ENCODE data around the gene PRKAR2B. TPM values are rescaled to one million over a fixed set of nuclear protein-coding genes. Genes with fewer than 3 reads are reported as not detected.

The PRKAR2B gene
- total and polyA plus RNA-seq, 2 of the 4 experiments (the other 2 are of a cell fraction): 3.0 to 3.1 TPM

DNA sequence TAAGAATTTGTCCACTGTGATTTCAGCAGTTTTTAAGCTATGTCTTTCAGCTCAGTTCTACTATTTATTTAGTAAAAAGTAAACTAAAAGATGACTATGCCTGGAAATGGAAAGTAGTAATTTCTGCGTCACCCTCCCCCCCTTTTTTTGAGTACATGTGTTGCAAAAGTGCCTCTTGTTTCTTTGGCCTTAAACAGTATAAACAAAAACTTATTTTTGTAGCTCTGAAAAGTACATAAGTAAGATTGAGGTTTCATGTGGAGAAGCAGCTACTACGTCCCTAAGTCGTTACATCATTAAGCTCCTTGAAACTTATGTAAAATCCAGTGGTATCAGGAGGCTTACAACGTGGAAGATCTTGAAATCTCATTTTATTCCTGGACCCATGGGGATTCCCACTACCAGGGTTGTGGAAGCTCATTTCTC is 78.0 kb downstream of the PRKAR2B start (continued):
- TF ChIP-seq CEBPB (IDR thresholded peaks at IDR 0.05; ENCODE audit: low read depth, low read length) (peak; percentile 81), RCOR1 (IDR thresholded peaks at IDR 0.05; ENCODE audit: insufficient replicate concordance, low read length) (no peak), BHLHE40 (IDR thresholded peaks at IDR 0.05; ENCODE audit: low read depth, low read length) (no peak)

DNA sequence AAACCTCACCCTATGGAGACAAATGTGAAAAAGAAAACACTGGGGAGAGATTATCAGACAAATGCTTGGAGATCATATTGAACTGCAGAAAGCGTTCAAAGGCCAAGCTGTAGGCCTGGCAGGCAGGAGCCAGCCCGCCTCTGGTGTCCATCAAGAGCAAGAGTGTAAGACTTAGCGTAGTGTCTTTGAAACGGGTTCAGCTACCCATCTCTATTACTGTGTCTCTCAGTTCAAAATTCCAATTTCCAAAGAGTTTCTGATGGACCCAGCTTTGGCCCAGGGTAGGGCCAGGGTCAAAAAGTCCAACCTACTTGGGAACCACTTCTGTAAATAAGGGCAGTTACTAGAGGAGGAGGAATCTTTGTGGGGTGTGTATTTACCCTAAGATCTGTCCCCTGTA is 78.9 kb downstream of the PRKAR2B start:
- POLR2A ChIA-PET (ENCODE audit: unreplicated experiment): no interaction called here
- TF ChIP-seq RCOR1 (IDR thresholded peaks at IDR 0.05; ENCODE audit: insufficient replicate concordance, low read length) (no peak), FOS (IDR thresholded peaks at IDR 0.05; ENCODE audit: low read depth, low read length) (no peak), SMC3 (IDR thresholded peaks at IDR 0.05; ENCODE audit: low read depth, low read length) (no peak), RAD21 (IDR thresholded peaks at IDR 0.05; ENCODE audit: low read length) (no peak), POLR2A (IDR thresholded peaks at IDR 0.05; ENCODE audit: low read depth, low read length) (no peak), CHD1 (IDR thresholded peaks at IDR 0.05; ENCODE audit: low read depth, low read length) (no peak), NFE2L2 (IDR thresholded peaks at IDR 0.05; ENCODE audit: low read depth, low read length) (no peak), BHLHE40 (IDR thresholded peaks at IDR 0.05; ENCODE audit: low read depth, low read length) (no peak), MXI1 (IDR thresholded peaks at IDR 0.05; ENCODE audit: borderline replicate concordance, low read depth, low read length) (no peak), RFX5 (IDR thresholded peaks at IDR 0.05; ENCODE audit: low read depth, low read length) (no peak)
- TF ChIP-seq, protein P1, sequence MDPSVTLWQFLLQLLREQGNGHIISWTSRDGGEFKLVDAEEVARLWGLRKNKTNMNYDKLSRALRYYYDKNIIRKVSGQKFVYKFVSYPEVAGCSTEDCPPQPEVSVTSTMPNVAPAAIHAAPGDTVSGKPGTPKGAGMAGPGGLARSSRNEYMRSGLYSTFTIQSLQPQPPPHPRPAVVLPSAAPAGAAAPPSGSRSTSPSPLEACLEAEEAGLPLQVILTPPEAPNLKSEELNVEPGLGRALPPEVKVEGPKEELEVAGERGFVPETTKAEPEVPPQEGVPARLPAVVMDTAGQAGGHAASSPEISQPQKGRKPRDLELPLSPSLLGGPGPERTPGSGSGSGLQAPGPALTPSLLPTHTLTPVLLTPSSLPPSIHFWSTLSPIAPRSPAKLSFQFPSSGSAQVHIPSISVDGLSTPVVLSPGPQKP (IDR thresholded peaks at IDR 0.05; ENCODE audit: borderline replicate concordance, low read depth, low read length): no peak
- TF ChIP-seq, protein P2, sequence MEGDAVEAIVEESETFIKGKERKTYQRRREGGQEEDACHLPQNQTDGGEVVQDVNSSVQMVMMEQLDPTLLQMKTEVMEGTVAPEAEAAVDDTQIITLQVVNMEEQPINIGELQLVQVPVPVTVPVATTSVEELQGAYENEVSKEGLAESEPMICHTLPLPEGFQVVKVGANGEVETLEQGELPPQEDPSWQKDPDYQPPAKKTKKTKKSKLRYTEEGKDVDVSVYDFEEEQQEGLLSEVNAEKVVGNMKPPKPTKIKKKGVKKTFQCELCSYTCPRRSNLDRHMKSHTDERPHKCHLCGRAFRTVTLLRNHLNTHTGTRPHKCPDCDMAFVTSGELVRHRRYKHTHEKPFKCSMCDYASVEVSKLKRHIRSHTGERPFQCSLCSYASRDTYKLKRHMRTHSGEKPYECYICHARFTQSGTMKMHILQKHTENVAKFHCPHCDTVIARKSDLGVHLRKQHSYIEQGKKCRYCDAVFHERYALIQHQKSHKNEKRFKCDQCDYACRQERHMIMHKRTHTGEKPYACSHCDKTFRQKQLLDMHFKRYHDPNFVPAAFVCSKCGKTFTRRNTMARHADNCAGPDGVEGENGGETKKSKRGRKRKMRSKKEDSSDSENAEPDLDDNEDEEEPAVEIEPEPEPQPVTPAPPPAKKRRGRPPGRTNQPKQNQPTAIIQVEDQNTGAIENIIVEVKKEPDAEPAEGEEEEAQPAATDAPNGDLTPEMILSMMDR (conservative IDR thresholded peaks at IDR 0.05; ENCODE audit: low read depth, low read length): no peak
- TF ChIP-seq, protein P3, sequence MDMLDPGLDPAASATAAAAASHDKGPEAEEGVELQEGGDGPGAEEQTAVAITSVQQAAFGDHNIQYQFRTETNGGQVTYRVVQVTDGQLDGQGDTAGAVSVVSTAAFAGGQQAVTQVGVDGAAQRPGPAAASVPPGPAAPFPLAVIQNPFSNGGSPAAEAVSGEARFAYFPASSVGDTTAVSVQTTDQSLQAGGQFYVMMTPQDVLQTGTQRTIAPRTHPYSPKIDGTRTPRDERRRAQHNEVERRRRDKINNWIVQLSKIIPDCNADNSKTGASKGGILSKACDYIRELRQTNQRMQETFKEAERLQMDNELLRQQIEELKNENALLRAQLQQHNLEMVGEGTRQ (IDR thresholded peaks at IDR 0.05; ENCODE audit: low read depth, low read length): no peak

More for the DNA sequence above, 78.9 kb downstream of the PRKAR2B start:
- Histone ChIP-seq H3K36me3 (ENCODE audit: control insufficient read depth, insufficient read depth, low read length) (no peaks in the 10 kb centered on the region), H2BK5ac (ENCODE audit: low read depth, low read length, poor library complexity, severe bottlenecking) (no peak overlapping the region), H3K27ac (ENCODE audit: insufficient read depth, low read length) (peak overlapping the region; percentile 75; the same call in 1 of the 2 replicates), H4K20me1 (ENCODE audit: insufficient read depth, low read length) (no peaks in the 10 kb centered on the region), H4K5ac (ENCODE audit: low read depth, low read length) (no peak overlapping the region; the same call in 1 of the 2 replicates), H3K79me1 (ENCODE audit: low read depth in 1 of 2, low read length in 2 of 2) (peaks cover 0 to 3% of the 10 kb centered on the region in 2 experiments; a peak in 2 of 4 replicates), H2BK20ac (ENCODE audit: low read depth, low read length) (0 out of 2 replicates have a peak overlapping the region, but pooled peaks have one; percentile 2), H3K56ac (ENCODE audit: extremely low read depth, insufficient read depth, low read length) (no peak overlapping the region), H4K91ac (ENCODE audit: insufficient read depth, low read depth, low read length) (no peak overlapping the region), H3K9me1 (ENCODE audit: insufficient read depth, low read length) (peaks cover 2% of the 10 kb centered on the region), H3K4me1 (ENCODE audit: control insufficient read depth, insufficient read depth, low read length) (peaks cover 7% of the 10 kb centered on the region), H3K14ac (replicated peaks; ENCODE audit: low read depth, low read length) (no peak overlapping the region), H3K4ac (ENCODE audit: low read depth, low read length) (no peak overlapping the region), H2AFZ (replicated peaks; ENCODE audit: low read length, poor library complexity) (no peak overlapping the region), H2AK5ac (ENCODE audit: low read depth, low read length) (no peak overlapping the region), H3K9ac (ENCODE audit: low read depth, low read length) (no peak overlapping the region), H2BK15ac (ENCODE audit: low read depth, low read length) (no peak overlapping the region), H4K8ac (ENCODE audit: low read depth in 2 of 2, low read length in 2 of 2) (no peak overlapping the region), H3K18ac (ENCODE audit: low read depth, low read length) (peak overlapping the region; percentile 86; the same call in 1 of the 2 replicates), H3K9me3 (ENCODE audit: control insufficient read depth, insufficient read depth, low read length) (no peaks in the 10 kb centered on the region), H3K27me3 (ENCODE audit: control insufficient read depth, insufficient read depth, low read length) (no peaks in the 10 kb centered on the region), H3K4me3 (ENCODE audit: insufficient read depth, low read depth, low read length) (no peak overlapping the region), H3K23ac (ENCODE audit: low read depth, low read length) (no peak overlapping the region), H2BK120ac (ENCODE audit: low read depth, low read length) (no peak overlapping the region), H3K4me2 (ENCODE audit: low read depth, low read length) (no peak overlapping the region; the same call in 1 of the 2 replicates), H2AK9ac (replicated peaks; ENCODE audit: low read depth, low read length, poor library complexity) (no peak overlapping the region)
- in situ Hi-C loops (cut with MboI; ENCODE audit: low sequenced_read_pairs) (no loop called here), dilution Hi-C loops (cut with HindIII; ENCODE audit: low sequenced_read_pairs, unreplicated experiment) (no loop called here), intact Hi-C loops (cut with micrococcal nuclease) (loop anchor here (1.0 to 5.0 kb wide), 2 partner anchors 45 to 76 kb away; no protein-coding TSS in a partner anchor)
- CTCF ChIA-PET: interaction anchor here (1.0 to 1.4 kb wide), 3 partner anchors 9 to 74 kb away, joined by 3 to 8 read pairs (median 4); no protein-coding TSS in a partner anchor
- no TSS peak for BruUV-seq (replicated peaks)
- DNase-seq: no peak
- ATAC-seq (ENCODE audit: low read depth): no peak
- 100% methylated on average over 2 of the region's 4 CpGs; no CpG with 5 or more reads in 1 of the 2 experiments for WGBS, 2 experiments (ENCODE audit: extremely low coverage in 2 of 2, insufficient read length in 1 of 2)

Data from IMR-90 (cell line).